Measurements from ENCODE around the gene AQP11.
"Not testable (repeated sequence)": the region's sequence is repeated elsewhere in the genome, so short reads cannot be mapped to it uniquely, and the experiment has no call there.

The AQP11 gene

DNA sequence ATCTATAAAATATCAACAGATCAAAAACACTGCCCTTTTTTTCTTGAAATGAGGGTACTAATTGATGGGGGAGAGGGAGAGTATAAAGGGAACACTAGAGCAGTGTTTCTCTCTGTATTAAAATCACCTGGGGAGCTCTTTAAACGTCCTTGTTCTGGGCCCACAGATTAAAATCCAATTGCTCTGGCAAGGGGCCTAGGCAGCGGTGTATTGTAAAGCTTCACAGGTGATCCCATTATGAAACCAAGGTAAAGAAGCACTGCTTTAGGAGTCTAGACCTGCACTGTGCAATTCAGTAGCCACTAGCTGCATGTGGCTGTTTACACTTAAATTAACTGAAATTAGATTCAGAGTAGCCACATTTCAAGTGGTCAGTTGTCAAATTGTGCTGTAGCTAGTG is 3.0 kb downstream of the AQP11 start:
- DNase-seq (ENCODE audit: low read depth in 2 of 2): no peak

DNA sequence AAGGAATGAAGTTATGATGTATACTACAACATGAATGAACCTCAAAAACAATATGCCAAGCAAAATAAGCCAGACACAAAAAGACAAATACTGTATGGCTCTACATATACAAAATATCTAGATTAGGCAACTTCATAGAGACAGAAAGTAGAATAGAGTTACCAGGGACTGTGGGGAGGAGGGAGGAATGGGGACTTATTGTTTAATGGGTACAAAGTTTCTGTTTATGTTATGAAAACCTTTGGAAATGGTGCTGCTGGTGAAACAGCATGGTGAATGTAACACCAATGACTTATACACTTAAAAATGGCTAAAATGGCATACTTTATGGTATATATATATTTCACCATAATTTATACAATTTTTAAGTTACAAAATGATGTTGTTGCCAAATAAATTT is 4.1 kb downstream of the AQP11 start:
- no peak for DNase-seq (ENCODE audit: low read depth in 2 of 2)

DNA sequence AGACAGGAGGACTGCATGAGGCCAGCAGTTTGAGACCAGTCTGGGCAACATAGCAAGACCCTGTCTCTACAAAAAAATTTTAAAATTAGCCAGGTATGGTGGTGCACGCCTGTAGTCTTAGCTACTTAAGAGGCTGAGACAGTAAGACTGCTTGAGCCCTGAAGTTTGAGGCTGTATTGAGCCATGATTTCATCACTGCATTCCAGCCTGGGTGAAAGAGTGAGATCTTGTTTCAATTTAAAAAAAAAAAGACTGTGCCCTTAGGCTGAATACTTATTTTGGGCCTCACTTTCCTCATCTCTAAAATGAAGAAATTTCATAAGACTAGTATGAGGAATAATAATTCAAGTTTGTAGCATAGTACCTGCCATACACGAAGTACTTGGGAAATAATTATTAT is 6.9 kb downstream of the AQP11 start:
- DNase-seq (ENCODE audit: low read depth in 2 of 2): peak; percentile 37 to 44

DNA sequence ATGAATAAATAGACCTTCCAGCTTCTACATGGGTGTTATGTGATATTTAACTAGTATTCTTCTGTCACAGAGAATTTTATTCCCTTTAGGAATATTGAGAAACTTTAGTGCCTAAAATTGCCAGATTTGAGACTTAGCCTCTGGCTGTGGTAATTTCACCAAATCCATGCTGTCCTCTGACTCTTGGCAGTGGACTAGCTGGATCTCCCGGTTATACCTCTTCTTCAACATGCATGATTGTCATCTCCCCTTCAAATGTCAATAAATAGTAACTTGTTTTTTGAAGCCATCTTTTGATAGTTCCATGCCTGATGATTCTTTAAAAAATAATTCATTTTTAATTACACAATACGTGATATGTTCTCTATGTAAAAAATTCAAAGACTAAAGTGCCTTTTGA is 8.4 kb downstream of the AQP11 start:
- DNase-seq (ENCODE audit: low read depth in 2 of 2): no peak

DNA sequence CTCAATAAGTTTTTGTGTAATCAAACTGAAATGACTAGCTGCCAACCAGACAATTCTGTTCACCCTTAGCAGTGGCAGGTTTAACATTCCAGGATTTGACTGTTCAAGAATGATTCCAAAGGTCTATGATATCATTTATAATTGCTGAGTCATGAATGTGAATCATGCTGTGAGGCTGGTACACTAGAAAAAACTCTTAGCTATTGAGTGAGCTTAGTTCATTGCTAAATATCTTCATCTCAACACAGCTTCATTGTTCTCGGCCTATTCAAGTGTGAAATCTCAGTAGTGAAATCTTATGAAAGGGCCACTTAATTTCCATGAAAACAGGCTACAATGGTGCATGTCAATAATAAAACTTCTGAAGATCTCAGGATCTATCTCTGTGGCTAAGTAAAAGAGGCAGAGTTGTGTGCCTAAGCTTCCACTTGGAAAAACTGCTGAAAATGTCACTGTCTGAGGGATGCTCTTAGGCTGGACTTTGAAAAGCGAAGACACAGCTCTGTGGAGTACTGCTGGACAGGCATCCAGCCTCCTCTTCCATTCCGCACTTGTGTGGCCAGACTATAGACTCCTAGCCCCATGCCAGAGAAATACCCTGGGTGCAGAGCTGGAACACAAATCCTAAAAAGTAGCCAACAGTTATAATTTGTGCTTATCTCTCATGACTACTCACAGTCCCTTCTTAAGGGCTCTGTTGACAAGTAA is 12.8 kb downstream of the AQP11 start:
- DNase-seq (ENCODE audit: low read depth in 2 of 2): peak; percentile 75 to 77

DNA sequence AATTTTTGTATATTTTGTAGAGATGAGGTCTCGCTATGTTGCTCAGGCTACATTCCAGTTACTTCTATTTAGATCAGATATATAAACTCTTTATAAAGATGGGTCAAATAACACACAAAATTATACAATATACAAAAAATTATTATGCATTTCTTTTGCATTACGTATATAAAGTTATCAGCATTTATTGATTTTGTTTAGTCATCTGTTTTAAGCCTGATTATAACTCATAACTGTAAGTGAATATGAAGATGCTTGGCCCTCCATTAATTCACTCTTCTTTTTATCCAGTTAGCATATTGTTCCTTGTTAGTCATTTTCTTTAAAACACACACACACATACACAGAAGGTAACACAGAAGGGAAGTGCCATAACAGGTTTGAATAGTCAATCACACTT is 14.5 kb downstream of the AQP11 start:
- DNase-seq (ENCODE audit: low read depth in 2 of 2): no peak

DNA sequence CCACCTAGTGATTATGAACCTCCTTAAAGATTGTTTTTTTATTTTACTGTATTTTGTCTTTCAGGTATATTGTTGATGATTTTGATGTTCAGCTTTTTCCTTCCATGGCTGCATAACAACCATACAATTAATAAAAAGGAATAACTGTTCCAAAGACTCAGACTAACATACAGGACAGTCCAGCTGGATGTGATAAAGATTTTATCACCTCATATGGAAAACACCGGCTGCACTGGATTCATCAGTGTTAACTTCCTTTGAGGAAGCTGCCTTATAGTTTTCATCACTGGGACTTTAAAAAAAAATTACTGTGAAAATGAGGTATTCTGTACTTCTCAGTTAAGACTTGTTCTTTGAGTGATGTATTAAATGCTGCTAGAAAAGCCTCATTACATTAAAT is 19.5 kb downstream of the AQP11 start:
- DNase-seq (ENCODE audit: low read depth in 2 of 2): no peak

DNA sequence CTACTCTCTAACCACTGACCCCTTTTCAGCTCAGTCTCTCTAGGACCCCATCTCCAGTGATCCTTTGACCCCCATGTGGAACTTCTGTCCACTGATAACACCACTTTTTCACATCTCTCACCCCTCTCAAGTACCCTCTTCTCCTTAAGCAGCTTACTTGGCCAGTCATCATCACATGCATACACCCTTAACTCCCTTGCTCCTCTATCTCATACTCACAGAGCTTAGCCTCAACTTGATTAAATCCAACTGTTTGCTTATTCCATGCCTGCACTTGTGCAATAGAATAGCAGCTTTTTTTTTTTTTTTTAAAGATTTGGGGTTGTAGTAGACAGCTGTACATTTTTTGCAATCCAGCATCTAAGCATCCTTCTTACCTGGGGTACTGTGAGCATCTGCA is 22.2 kb downstream of the AQP11 start:
- DNase-seq (ENCODE audit: low read depth in 2 of 2): no peak

DNA sequence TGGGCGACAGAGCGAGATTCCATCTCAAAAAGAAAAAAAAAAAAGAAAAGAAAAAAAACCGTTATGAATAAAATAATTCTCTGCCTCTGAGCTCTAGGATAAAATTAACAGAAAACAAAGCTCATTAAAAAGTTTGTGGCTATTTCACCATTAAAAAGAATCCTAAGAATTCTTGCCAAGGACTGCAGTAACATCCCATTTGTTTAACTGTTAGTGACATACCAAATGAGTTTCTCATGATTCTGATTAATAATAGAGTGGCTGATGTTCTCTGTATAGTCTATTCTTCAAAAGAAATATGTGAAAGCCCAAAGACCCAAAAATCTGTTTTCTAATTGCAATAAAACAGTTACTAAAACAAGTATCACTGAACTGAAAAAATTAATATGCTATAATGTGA is 28.1 kb downstream of the AQP11 start:
- peak; percentile 45 to 49 for DNase-seq (ENCODE audit: low read depth in 2 of 2)

DNA sequence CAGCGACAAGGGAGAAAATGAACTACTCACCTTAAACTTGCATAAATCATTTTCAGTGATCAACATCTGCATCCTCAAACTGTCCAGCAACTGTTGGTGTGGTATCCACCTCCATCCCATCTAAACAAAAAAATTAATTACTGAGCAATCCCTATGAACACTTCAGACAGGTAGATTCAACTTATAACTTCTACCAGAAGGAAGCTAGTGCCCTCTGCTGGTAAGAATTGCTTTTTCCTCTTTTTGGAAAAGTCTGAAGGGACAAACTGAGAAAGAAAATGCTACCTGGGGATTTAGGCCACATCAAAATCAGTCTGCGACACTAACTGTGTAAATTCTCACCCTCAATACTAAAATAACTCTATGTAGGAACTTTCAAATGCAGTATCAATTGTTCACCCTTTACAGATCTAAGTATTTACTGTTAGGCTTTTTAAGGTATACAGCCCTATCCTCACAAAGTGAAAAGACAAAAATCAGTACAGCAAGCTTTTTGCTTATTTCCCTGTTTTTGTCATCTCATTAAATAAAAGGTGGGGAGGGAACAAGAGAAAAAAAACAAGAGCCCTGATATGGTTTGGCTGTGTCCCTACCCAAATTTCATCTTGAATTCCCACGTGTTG is 29.9 kb downstream of the AQP11 start:
- DNase-seq (ENCODE audit: low read depth in 2 of 2): no peak

DNA sequence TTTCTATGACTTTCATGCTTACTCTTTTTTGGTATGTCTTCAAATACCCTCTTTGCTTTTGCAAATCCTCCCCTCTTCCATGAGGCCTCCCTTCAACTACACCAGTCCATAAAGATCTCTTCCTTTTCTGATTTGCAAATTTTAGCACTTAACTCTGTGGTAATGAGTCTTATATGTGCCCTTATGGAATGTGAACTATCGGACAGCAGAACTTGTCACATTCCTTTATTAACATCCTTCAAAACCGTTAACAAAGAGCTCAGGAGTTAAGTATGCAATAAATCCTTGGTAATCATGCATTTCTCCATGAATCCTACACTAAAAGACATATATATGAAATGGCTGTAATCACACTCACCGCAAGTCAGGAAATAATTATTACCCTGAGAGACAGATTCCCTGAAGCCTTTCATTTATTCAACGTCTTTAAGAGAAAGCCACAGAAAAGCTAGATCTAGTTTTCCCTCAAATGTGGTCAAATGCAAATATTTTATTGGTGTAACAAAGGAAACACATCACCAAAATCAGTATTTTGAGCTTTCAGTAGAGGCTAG is 40.5 kb downstream of the AQP11 start:
- no peak for DNase-seq (ENCODE audit: low read depth in 2 of 2)

DNA sequence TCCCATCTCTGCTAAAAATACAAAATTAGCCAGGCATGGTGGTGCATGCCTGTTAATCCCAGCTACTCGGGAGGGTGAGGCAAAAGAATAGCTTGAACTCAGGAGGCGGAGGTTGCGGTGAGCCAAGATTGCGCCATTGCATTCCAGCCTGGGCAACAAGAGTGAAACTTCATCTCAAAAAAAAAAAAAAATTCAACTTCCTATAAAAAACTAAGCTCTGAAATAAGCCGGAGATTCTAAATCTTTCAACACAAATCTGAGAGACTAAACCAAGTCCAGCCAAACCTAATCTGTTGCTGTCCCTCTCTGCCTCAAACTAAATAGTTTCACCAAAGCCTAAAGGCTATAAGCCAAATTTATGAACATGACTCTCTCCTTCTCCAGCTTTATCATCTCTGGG is 44.2 kb downstream of the AQP11 start:
- DNase-seq (ENCODE audit: low read depth in 2 of 2): not testable (repeated sequence)

DNA sequence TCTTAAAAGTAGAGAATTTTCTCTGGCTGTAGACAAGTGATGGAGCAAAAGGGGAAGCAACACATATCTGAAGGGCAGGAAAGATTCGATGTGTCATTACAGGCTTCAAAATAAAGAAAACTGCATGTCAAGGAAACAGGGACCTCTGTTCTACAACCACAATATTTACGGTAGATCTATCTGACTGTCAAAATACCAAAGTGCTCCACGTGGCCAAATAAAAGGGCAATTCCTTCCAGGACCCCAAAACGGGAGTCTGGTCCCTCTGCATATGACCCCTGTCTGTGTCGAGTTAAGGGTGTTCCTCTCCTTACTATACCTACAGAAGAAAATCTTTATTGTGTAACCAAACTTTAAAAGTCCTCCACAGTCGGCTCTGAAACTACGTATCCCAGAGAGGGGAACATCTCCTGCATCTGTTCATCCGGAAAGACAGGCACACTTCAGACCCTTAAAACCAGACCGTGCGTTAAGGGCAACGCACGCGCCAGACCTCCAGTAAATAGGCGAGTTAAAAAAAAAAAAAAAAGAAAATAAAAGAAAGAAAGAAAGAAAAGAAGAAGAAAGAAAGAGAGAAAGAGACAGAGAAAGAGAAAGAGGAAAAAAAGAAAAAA is 47.1 kb downstream of the AQP11 start:
- no peak for DNase-seq (ENCODE audit: low read depth in 2 of 2)

DNA sequence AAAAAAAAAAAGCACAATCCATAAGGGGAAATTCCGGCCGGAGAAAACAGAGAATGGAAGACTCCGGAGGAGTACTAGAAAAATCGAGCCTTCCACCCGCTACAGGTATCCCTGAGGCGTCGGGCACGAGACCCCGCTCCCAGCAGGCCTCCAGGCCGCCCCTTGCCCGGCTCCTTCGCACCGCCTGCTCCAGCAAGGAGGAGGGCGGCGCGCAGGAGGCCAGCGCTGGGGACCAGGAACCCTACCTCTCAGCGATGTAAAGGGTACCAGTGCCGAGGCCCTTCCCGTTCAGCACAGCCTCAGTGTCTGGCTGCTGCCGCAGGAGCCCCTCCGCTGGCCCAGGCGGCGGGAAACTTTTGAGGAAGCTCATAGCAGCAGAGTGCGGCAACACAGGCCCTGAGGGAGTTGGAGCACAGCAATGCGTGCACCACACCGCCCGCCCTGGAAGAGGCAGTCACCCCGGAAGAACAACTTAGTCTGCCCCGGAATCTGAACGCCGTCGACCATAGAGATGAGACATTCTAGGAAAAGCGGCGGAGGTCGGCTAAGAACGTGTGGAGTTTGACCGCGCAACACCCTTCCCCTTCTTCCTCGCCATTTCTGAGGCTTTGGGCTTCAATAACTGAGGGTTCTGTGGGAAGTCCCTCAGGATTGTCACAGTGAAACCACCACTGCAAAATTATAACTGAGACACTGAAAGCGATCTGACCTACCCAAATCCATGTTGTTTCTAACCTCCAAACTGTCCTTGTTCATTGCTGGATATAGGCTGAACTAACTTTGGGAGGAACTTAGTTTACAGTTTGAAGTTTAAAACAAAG is 47.8 kb downstream of the AQP11 start, which contains the start of gene CLNS1A:
Gene CLNS1A, minus strand, starts transcription at position 450 of the 821 bp plus-strand sequence. Its CDS starts 80 bp downstream, at position 370.
- peak; percentile 73 to 75 for DNase-seq (ENCODE audit: low read depth in 2 of 2)

DNA sequence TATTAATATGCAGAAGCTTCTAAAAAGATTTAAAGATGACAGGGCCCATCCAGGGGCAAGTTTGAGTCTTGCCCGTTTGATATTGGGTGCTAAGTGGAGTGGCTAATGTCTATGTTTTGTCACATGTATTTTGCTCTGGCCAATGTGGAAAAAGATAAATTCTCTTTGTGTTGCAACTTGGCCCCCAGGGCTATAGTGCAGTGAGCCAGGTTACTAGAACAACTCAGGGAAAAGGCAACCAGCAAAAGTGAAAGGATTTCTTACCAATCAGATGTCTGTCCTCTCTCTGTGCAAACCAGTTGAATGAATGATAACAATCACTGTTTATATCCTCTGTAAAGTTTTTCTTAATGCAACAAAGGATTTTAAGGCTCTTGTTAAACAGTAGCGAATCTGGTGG is 52.5 kb downstream of the AQP11 start:
- DNase-seq (ENCODE audit: low read depth in 2 of 2): no peak

DNA sequence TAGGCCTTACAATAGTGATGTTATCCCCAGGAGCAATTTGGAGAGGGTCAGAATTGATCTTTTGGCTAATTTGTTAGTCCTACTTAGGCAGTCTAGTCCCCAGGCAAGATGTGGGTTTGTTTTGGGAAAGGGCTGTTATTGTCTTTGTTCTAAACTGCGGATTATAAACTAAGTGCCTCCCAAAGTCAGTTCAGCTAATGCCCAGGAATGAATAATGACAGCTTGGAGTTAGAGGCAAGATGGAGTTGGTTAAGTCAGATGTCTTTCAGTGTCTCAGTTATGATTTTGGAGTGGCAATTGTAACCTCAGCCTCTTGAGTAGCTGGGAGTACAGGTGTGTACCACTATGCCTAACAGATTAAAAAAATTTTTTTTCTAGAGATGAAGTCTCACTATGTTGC is 55.1 kb downstream of the AQP11 start:
- DNase-seq (ENCODE audit: low read depth in 2 of 2): no peak

DNA sequence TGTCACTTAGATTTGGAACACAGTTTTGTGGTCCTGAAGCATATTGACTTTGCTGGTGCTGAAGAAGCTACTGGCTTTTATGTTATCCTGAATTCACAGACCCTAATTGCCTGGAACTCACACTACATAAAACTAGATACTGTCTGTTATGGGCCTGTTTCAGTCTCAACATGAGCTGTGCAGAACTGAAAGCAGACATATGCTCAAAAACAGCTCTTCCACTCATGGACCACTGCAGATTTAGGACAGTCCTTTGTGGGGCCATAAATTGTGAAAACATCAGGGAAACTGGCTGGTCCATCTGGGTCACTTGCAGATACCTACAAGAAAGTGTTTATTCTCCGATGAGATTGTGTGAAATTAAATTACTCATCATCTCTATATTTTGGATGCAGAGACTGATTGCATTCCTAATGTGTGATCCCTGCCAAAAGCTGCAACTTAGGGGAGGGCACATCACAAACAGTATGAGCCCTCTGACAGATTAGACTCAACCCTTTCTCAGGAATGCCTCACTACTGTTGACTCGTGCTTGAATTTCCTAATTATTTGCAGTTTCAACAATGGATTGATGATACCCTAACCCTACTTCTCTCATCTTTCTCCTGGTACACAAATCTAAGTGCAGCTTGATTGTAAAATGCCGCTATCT is 58.0 kb downstream of the AQP11 start:
- DNase-seq (ENCODE audit: low read depth in 2 of 2): no peak

DNA sequence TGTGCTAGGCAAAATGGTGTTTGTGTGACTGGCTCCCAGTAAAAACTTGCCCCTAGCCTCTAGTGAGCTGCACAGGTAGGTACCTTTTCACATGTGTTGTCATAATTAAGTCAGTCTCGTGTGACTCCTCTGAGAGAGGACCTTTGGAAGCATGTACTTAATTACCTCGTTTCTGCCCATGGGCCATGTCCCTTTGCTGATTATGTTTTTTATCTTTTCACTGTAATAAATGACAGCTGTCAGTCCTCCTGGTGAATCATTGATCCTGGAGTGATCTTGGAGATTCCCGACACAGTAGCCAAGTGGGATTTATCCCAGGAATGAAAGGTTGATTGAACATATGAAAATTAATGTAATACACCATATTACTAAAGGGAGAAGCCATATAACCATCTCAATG is 60.4 kb downstream of the AQP11 start:
- no peak for DNase-seq (ENCODE audit: low read depth in 2 of 2)

DNA sequence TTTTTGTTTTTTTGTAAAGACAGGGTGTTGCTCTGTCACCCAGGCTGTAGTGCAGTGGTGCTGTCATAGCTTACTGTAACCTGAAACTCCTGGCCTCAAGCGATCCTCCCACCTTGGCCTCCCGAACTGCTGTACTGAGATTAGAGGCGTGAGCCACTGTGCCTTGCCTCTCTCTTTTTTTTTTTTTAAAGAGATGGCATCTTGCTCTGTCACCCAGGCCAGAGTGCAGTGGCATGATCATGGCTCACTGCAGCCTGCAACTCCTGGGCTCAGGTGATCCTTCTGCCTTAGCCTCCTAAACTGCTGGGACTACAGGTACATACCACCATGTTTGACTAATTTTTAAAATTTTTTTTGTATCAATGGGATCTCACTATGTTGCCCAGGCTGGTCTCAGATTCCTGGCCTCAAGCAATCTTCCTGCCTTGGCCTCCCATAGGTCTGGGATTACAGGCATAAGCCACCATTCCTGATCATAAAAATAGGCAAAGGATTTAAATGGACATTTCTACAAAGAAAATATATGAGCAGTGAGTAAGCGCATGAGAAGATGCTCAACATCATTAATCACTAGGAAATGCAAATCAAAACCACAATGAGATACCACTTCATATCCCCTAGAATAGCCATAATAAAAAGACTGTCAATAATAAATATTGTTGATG is 65.1 kb downstream of the AQP11 start:
- no peak for DNase-seq (ENCODE audit: low read depth in 2 of 2)

DNA sequence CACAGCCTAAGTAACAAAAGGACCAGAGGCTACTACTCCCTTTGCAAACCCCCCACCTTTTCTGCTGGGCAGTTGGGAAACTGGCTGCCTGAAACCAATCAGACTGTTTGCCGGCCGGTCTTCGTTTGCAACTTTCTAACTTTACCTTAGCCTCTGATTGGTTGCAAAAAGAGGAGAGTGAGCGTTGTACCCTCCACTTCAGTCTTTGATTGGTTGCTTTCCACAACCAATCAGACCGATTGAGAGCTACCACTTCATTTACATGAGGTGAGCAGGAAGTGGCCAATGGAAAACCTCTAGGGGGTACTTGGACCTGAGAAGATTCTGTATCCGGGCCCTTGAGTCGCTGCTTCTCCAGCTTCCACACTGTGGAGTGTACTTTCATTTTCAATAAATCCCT is 66.6 kb downstream of the AQP11 start:
- DNase-seq (ENCODE audit: low read depth in 2 of 2): no peak
